Gastrocnemius medialis (tissue), 4 donors: ENCODE data around the gene STC2.

Experiments used
- POLR2A ChIP-seq, 2 donors: fragments of 450-650 bp; IDR thresholded peaks; one replicate each; pipeline ENCODE4 v1.6.1; 2017; ENCODE audit warnings: antibody characterized with exemption in 2 of 2, mild to moderate bottlenecking in 2 of 2, moderate library complexity in 2 of 2
- TF ChIP-seq, protein P1 (sequence below), 5 experiments: fragments of 450-650 bp in 3 of 5; fragments of 200-600 bp in 2 of 5; sonication (generic) in 2 of 5; IDR thresholded peaks in 4 of 5; conservative IDR thresholded peaks in 1 of 5; 1 replicate in 4 of 5; 2 replicates in 1 of 5; pipeline ENCODE4 v1.5.1; 2016 to 2019; ENCODE audit warnings: antibody characterized with exemption in 5 of 5, mild to moderate bottlenecking in 3 of 5, moderate library complexity in 3 of 5

GRCh38 chr5:173296737-173297676, 31.2 kb downstream of the STC2 start:
- TF ChIP-seq, protein P1, sequence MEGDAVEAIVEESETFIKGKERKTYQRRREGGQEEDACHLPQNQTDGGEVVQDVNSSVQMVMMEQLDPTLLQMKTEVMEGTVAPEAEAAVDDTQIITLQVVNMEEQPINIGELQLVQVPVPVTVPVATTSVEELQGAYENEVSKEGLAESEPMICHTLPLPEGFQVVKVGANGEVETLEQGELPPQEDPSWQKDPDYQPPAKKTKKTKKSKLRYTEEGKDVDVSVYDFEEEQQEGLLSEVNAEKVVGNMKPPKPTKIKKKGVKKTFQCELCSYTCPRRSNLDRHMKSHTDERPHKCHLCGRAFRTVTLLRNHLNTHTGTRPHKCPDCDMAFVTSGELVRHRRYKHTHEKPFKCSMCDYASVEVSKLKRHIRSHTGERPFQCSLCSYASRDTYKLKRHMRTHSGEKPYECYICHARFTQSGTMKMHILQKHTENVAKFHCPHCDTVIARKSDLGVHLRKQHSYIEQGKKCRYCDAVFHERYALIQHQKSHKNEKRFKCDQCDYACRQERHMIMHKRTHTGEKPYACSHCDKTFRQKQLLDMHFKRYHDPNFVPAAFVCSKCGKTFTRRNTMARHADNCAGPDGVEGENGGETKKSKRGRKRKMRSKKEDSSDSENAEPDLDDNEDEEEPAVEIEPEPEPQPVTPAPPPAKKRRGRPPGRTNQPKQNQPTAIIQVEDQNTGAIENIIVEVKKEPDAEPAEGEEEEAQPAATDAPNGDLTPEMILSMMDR (IDR thresholded peaks at IDR 0.05 in 4 of 5, conservative IDR thresholded peaks at IDR 0.05 in 1 of 5), result no peak
- no peak for TF ChIP-seq POLR2A (IDR thresholded peaks at IDR 0.05)
